ENCODE measurements around the gene SECISBP2. TPM values are rescaled to one million over a fixed set of nuclear protein-coding genes. Genes with fewer than 3 reads are reported as not detected.
"Not testable (repeated sequence)": the region's sequence is repeated elsewhere in the genome, so short reads cannot be mapped to it uniquely, and the experiment has no call there.

SECISBP2 gene
- 10 to 100 TPM; 26.2 to 49.0 (median 38.6) TPM for total RNA-seq
- polyA plus RNA-seq, result 10 to 100 TPM; 31.9 to 80.8 (median 45.4) TPM
- long read RNA-seq, donor 1, partial matches to known transcripts, result 15 of 27 reads
- long read RNA-seq, donor 1, other reads (novel, unspliced or antisense), result 10 of 27 reads
- long read RNA-seq, donor 2, partial matches to known transcripts, result 21 of 66 reads
- long read RNA-seq, donor 2, other reads (novel, unspliced or antisense), result 42 of 66 reads

DNA sequence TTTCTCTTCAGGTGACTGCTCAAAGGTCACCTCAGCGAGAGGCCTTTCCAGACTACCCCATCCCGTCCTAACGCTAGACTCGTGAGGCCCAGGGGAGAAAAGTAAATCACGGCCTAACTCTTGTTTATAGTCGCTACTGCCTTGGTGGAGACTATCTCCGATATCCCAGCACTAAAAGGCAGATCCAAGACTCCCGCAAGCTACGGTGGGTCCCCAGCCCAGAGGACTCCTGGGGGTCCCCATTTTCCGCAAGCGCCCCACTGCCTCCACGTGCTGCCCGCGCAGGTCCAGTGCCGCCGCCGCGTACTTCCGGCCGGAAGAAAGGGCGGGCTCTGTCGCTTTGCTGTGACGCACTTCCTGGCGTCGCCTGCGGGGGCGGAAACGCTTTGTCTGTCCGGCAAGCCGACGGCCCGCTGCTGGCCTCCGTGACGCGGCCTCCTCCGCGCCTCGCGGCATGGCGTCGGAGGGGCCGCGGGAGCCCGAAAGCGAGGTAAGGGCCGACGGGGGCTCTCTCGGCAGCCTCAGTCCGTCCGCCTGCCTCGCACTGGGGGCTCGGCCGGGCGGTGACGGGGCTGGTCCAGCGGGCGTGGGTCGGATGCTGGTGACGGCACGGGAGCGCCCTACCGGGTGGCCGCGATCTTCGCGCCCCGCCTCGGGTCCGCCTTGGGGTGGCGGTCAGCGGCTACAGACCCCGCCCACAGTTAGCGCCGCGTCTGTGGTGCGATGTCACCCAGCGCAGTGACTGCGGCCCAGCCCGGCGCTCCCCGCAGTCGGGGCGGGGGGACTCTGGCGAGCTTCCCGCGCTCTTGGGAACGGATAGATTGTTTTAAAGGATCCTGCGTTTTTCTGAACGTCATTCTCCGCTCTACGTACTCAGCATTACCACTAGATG lies at the start of gene SECISBP2:
Gene SECISBP2, plus strand, starts transcription at position 378 of the 892 bp plus-strand sequence. Its CDS starts 77 bp downstream, at position 455.
- peak; percentile 95 to 98 (median 96) for ATAC-seq
- DNase-seq, result peak; percentile 97 to 98
- Histone ChIP-seq H3K9me3 (no peaks in the 10 kb centered on the region), H3K36me3 (ENCODE audit: insufficient read depth in 1 of 2, low read depth in 1 of 2) (peaks cover 0 to 37% of the 10 kb centered on the region in 2 donors), H3K27me3 (ENCODE audit: insufficient read depth in 3 of 3, low read length in 2 of 3) (no peaks in the 10 kb centered on the region), H3K4me1 (peaks cover 43% of the 10 kb centered on the region), H3K27ac (peak within 1 kb of the TSS; percentile 100), H3K4me3 (peak within 1 kb of the TSS; percentile 93)
- WGBS, 3 donors, result 0% methylated on average over 74 to 91 of the region's 91 CpGs
- peak; percentile 74 for TF ChIP-seq CTCF (IDR thresholded peaks at IDR 0.05)
- intact Hi-C loops (cut with DNase I), result loop anchor here in 1 of 2 donors (2.0 kb wide), 1 partner anchor 230 kb away; no protein-coding TSS in a partner anchor

DNA sequence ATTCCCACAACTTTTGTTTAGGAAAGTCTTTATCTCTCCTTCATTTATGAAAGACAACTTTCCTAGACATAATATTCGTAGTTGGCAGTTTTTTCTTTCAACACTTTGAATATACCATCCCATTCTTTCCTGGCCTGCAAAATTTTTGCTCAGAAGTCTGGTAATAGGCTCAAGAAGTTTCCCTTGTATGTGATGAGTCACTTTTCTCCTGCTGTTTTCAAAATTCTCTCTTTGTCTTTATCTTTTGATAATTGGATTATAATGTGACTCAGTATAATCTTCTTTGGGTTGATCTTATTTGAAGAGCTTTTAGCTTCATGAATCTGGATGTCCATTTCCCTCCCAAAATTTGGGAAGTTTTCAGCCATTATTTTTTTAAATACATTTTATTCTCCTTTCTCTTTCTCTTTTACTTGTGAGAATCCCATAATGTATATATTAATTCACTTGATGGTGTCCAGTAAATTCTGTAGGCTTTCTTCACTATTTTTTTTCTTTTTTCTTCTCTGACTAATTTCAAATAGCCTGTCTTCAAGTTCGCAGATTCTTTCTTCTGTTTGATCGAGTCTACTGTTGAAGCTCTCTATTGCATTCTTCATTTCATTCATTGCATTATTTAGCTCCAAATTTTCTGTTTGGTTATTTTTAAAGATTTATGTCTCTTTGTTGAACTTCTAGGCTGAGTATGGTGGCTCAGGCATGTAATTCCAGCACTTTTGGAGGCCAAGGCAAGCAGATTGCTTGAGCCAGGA lies 44.6 kb upstream of the SECISBP2 start:
- ATAC-seq, result no peak
- no peaks in the 10 kb centered on the region for H3K27me3 ChIP-seq (ENCODE audit: insufficient read depth in 3 of 3, low read length in 2 of 3)
- no peak overlapping the region for H3K27ac ChIP-seq
- 73 to 95% (median 95%) methylated on average over 3 of the region's 3 CpGs for WGBS, 3 donors
- no peak overlapping the region for H3K4me3 ChIP-seq
- intact Hi-C loops (cut with DNase I), result no loop called here
- H3K4me1 ChIP-seq, result no peaks in the 10 kb centered on the region
- no peaks in the 10 kb centered on the region for H3K36me3 ChIP-seq (ENCODE audit: insufficient read depth in 1 of 2, low read depth in 1 of 2)
- TF ChIP-seq CTCF (IDR thresholded peaks at IDR 0.05), result no peak
- H3K9me3 ChIP-seq, result peaks cover 11% of the 10 kb centered on the region
- DNase-seq, result no peak

GRCh38 chr9:89274838-89275237 lies 43.5 kb upstream of the SECISBP2 start:
- Histone ChIP-seq H3K4me3 (no peak overlapping the region), H3K9me3 (peaks cover 11% of the 10 kb centered on the region), H3K27me3 (ENCODE audit: insufficient read depth in 3 of 3, low read length in 2 of 3) (no peaks in the 10 kb centered on the region), H3K4me1 (no peaks in the 10 kb centered on the region), H3K36me3 (ENCODE audit: insufficient read depth in 1 of 2, low read depth in 1 of 2) (no peaks in the 10 kb centered on the region), H3K27ac (no peak overlapping the region)
- intact Hi-C loops (cut with DNase I), result no loop called here
- WGBS, 3 donors, result 81 to 91% (median 90%) methylated on average over 5 of the region's 5 CpGs
- ATAC-seq, result no peak
- no peak for DNase-seq
- no peak for TF ChIP-seq CTCF (IDR thresholded peaks at IDR 0.05)

DNA sequence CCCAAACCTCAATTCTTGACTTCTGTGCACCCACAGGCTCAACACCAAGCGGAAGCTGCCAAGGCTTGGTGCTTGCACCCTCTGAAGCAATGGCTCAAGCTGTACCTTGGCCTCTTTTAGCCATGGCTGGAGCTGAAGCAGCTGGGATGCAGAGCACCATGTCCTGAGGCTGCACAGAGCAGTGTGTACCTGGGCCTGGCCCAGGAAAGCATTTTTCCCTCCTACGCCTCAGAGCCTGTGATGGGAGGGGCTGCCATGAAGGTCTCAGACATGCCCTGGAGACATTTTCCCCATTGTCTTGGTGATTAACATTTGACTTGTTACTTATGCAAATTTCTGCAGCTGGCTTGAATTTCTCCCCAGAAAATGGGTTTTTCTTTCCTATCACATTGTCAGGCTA lies 42.3 kb upstream of the SECISBP2 start:
- H3K36me3 ChIP-seq (ENCODE audit: insufficient read depth in 1 of 2, low read depth in 1 of 2); H3K4me1 ChIP-seq; DNase-seq; H3K27me3 ChIP-seq (ENCODE audit: insufficient read depth in 3 of 3, low read length in 2 of 3); H3K27ac ChIP-seq; H3K4me3 ChIP-seq; intact Hi-C loops (cut with DNase I); ATAC-seq: not testable (repeated sequence)
- 97 to 100% (median 99%) methylated on average over 2 of the region's 2 CpGs for WGBS, 3 donors
- H3K9me3 ChIP-seq, result peaks cover 11% of the 10 kb centered on the region
